ENCODE measurements around the gene TFEB.

GRCh38 chr6:41706876-41707564 is 28.4 kb downstream of the TFEB start:
- no peak for TF ChIP-seq POLR2AphosphoS5 (IDR thresholded peaks at IDR 0.05; ENCODE audit: low read depth)
- no peak for TF ChIP-seq CTCF (IDR thresholded peaks at IDR 0.05; ENCODE audit: insufficient read depth, low read length)
- TF ChIP-seq GABPA (IDR thresholded peaks at IDR 0.05; ENCODE audit: low read depth) = no peak
- TF ChIP-seq REST (IDR thresholded peaks at IDR 0.05; ENCODE audit: insufficient replicate concordance, low read depth) = no peak
